Astrocyte of the cerebellum (primary cell): Measurements from ENCODE around the gene C2orf76.

Experiments used
- DNase-seq: peaks from one replicate; pipeline ENCODE4 v3.0.0-alpha.2; 2011; ENCODE audit warnings: low read depth
- H3K4me3 ChIP-seq: 2 replicates; pipeline ENCODE4 v1.5.1; 2011; ENCODE audit warnings: mild to moderate bottlenecking, low read depth, low read length, moderate library complexity
- CTCF ChIP-seq: IDR thresholded peaks from 2 replicates; pipeline ENCODE4 v1.5.1; 2012; ENCODE audit warnings: low read length, low read depth, moderate library complexity, mild to moderate bottlenecking; ENCODE audit errors: missing control alignments
- in situ Hi-C: cut with HindIII; loops from 2 replicates; pipeline ENCODE4 v1.10.0; 2017; ENCODE audit warnings: low sequenced_read_pairs

The C2orf76 gene

GRCh38 chr2:119369845-119370244 lies 3.2 kb upstream of the C2orf76 start:
- TF ChIP-seq CTCF = no peak
- DNase-seq = no peak
- no peak overlapping the region for H3K4me3 ChIP-seq
- in situ Hi-C loops = no loop called here

GRCh38 chr2:119367472-119368099 lies 952 bp upstream of the C2orf76 start:
- in situ Hi-C loops = no loop called here
- no peak for TF ChIP-seq CTCF
- peak overlapping the region; percentile 62 for H3K4me3 ChIP-seq
- DNase-seq = no peak

GRCh38 chr2:119366161-119366648 lies 429 bp downstream of the C2orf76 start:
- peak overlapping the region; percentile 62 for H3K4me3 ChIP-seq
- in situ Hi-C loops = no loop called here
- no peak for DNase-seq
- TF ChIP-seq CTCF = no peak

GRCh38 chr2:119365436-119365835 lies 1.2 kb downstream of the C2orf76 start:
- no peak for DNase-seq
- peak overlapping the region; percentile 62 for H3K4me3 ChIP-seq
- in situ Hi-C loops = no loop called here
- no peak for TF ChIP-seq CTCF

- H3K4me3 ChIP-seq = no peak overlapping the region
- TF ChIP-seq CTCF = no peak
- no peak for DNase-seq
- in situ Hi-C loops = no loop called here
Observed at GRCh38 chr2:119364798-119365197, 1.8 kb downstream of the C2orf76 start.

- TF ChIP-seq CTCF = no peak
- in situ Hi-C loops = no loop called here
- no peak overlapping the region for H3K4me3 ChIP-seq
- DNase-seq = no peak
Observed at GRCh38 chr2:119360423-119360966, 6.1 kb downstream of the C2orf76 start.
